ENCODE data around the gene PRR33. TPM values are rescaled to one million over a fixed set of nuclear protein-coding genes. Genes with fewer than 3 reads are reported as not detected.

Gene PRR33
- total RNA-seq, 1 donor from 2014 or later: not detected

DNA sequence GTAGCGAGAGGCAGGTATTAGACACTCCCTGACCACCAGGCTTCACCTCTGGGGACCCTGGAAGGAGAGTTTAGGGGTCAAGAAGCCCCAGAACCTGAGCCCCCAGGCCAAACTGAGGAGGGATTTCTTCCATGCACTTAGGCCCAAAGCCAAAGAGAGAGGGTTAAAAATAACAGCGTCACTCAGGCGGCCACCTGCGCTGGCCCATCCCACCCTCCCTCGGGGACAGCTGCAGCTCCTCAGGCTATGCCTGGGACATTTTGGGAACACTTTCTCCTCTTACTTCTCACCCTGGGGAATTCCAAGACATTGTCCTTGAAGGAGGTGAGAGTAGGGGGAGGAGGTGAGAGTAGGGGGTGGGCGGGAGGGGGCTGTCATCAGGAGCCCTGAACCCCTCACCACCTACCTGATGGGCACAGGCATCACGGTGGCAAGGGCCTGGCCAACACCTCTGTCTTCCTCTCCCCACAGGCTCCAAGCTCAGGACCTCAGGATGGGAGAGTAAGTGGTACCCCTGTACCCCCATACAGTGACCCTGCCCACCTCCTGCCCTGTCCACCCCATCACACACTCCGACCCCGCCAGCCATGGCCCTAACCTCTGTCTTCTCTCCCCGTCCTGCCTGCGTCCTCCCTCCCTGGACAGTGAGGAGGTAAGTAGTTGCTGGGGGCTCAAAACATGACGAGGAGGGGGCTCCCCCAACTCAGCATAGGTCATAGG, 52.3 kb downstream of the PRR33 start:
- Mint-ChIP-seq H3K4me1 (ENCODE audit: low read depth) (peaks cover 1% of the 10 kb centered on the region), H3K27ac (no peak overlapping the region), H3K4me3 (ENCODE audit: low read depth) (no peak overlapping the region), H3K27me3 (peaks cover 8% of the 10 kb centered on the region), H3K9me3 (ENCODE audit: low read depth) (no peaks in the 10 kb centered on the region), H3K36me3 (ENCODE audit: insufficient read depth) (no peaks in the 10 kb centered on the region)
- DNase-seq (ENCODE audit: low spot score, unreplicated experiment): no peak
- TF ChIP-seq CTCF (IDR thresholded peaks at IDR 0.05; ENCODE audit: unreplicated experiment): no peak

GRCh38 chr11:1838426-1839144, 53.1 kb downstream of the PRR33 start, which contains the start of gene TNNI2:
Gene TNNI2, plus strand, starts transcription at chr11:1838981. Its CDS starts 716 bp downstream, at chr11:1839697.
- no peak within 1 kb of the TSS for H3K27ac Mint-ChIP-seq
- DNase-seq (ENCODE audit: low spot score, unreplicated experiment): no peak
- no peaks in the 10 kb centered on the region for H3K36me3 Mint-ChIP-seq (ENCODE audit: insufficient read depth)
- H3K9me3 Mint-ChIP-seq (ENCODE audit: low read depth): no peaks in the 10 kb centered on the region
- no peak within 1 kb of the TSS for H3K4me3 Mint-ChIP-seq (ENCODE audit: low read depth)
- no peak for TF ChIP-seq CTCF (IDR thresholded peaks at IDR 0.05; ENCODE audit: unreplicated experiment)
- H3K27me3 Mint-ChIP-seq: peaks cover 5% of the 10 kb centered on the region
- H3K4me1 Mint-ChIP-seq (ENCODE audit: low read depth): peaks cover 7% of the 10 kb centered on the region

Small RNA genes within 50 kb of the gene (microRNA-seq; reads per million reads assigned to microRNA genes)
- gene MIR4298 (ENCODE audit: borderline number of aligned reads, unreplicated experiment) (not detected), gene MIR7847 (ENCODE audit: borderline number of aligned reads, unreplicated experiment) (not detected)

Other genes with a start within 250 kb of the PRR33 start
- gene KRTAP5-6, start 194.7 kb downstream of the PRR33 start, total RNA-seq: not detected in 2 replicates
- 1.2 TPM in 2 replicates for gene IFITM10, start 141.3 kb downstream of the PRR33 start, total RNA-seq
- 158 and 163 TPM in 2 replicates for gene CTSD, start 128.0 kb downstream of the PRR33 start, total RNA-seq
- 0.69 and 1.5 TPM in 2 replicates for gene SYT8, start 56.9 kb downstream of the PRR33 start, total RNA-seq
- 0.55 and 0.69 TPM in 2 replicates for gene TNNI2, start 52.9 kb downstream of the PRR33 start, total RNA-seq
- gene LSP1, start 38.8 kb downstream of the PRR33 start, total RNA-seq: not detected in 2 replicates
- gene TNNT3, start 27.8 kb upstream of the PRR33 start, total RNA-seq: 0.38 TPM in 1 of 2 replicates, not detected in the other
- gene MRPL23, start 55.4 kb upstream of the PRR33 start, total RNA-seq: 38.1 and 47.2 TPM in 2 replicates
- 17,961 and 19,743 TPM in 2 replicates for gene H19, start 105.9 kb upstream of the PRR33 start, total RNA-seq
- gene IGF2, start 247.5 kb upstream of the PRR33 start, total RNA-seq: 4,678 and 5,100 TPM in 2 replicates

Measured in progenitor cell of endocrine pancreas (in vitro differentiated cells).